Neural cell (in vitro differentiated cells): ENCODE results near the gene NOS1AP. TPM values are rescaled to one million over a fixed set of nuclear protein-coding genes. Genes with fewer than 3 reads are reported as not detected.

Experiments
- H2AFZ ChIP-seq: fragments of 200-600, 300-800 bp; sonication (generic), shearing (Covaris generic); 2 replicates; pipeline ENCODE4 v1.6.0; 2014; ENCODE audit warnings: low read depth, mild to moderate bottlenecking, antibody characterized with exemption, low read length, moderate library complexity
- H3F3A ChIP-seq: fragments of 200-600 bp; shearing (Covaris generic); 2 replicates; pipeline ENCODE4 v1.6.1; 2016; ENCODE audit warnings: mild to moderate bottlenecking, moderate library complexity, mixed read lengths, antibody characterized with exemption, low read length; ENCODE audit not compliant: insufficient read depth, poor library complexity, severe bottlenecking
- H3K27ac ChIP-seq: fragments of 200-600, 300-800 bp; sonication (generic), shearing (Covaris generic); 2 replicates; pipeline ENCODE4 v1.5.1; 2014; ENCODE audit warnings: mild to moderate bottlenecking, low read length, moderate library complexity
- H3K27me3 ChIP-seq: fragments of 300-800, 200-600 bp; sonication (generic), shearing (Covaris generic); 2 replicates; pipeline ENCODE4 v1.6.0; 2014; ENCODE audit warnings: mild to moderate bottlenecking, low read depth, low read length, moderate library complexity; ENCODE audit not compliant: insufficient read depth
- H3K36me3 ChIP-seq: fragments of 300-800, 200-600 bp; sonication (generic), shearing (Covaris generic); 2 replicates; pipeline ENCODE4 v1.5.1; 2014; ENCODE audit warnings: mild to moderate bottlenecking, antibody characterized with exemption, low read length, moderate library complexity; ENCODE audit not compliant: insufficient read depth
- H3K4me2 ChIP-seq: fragments of 300-800, 200-600 bp; sonication (generic), shearing (Covaris generic); 2 replicates; pipeline ENCODE4 v1.6.0; 2014; ENCODE audit warnings: mild to moderate bottlenecking, low read length
- H3K4me3 ChIP-seq: fragments of 300-800, 200-600 bp; sonication (generic), shearing (Covaris generic); 2 replicates; pipeline ENCODE4 v1.5.1; 2014; ENCODE audit warnings: mild to moderate bottlenecking, low read length, moderate library complexity
- H3K79me2 ChIP-seq: fragments of 200-600 bp; shearing (Covaris generic); replicated peaks from 2 replicates; pipeline ENCODE4 v1.6.0; 2014; ENCODE audit warnings: mild to moderate bottlenecking, low read length, moderate library complexity; ENCODE audit not compliant: insufficient read depth
- H3K9ac ChIP-seq: fragments of 300-800, 200-600 bp; sonication (generic), shearing (Covaris generic); 2 replicates; pipeline ENCODE4 v1.6.1; 2016; ENCODE audit warnings: mild to moderate bottlenecking, low read length, mixed read lengths
- H3K9me2 ChIP-seq: fragments of 200-600 bp; shearing (Covaris generic); 2 replicates; pipeline ENCODE4 v1.6.1; 2016; ENCODE audit warnings: mild to moderate bottlenecking, low read length, mixed read lengths; ENCODE audit not compliant: insufficient read depth
- H3K9me3 ChIP-seq: fragments of 200-600, 300-800 bp; sonication (generic), shearing (Covaris generic); 2 replicates; pipeline ENCODE4 v1.6.1; 2016; ENCODE audit warnings: mild to moderate bottlenecking, mixed run types, low read length, moderate library complexity, mixed read lengths
- H4K20me1 ChIP-seq: fragments of 200-600 bp; shearing (Covaris generic); 2 replicates; pipeline ENCODE4 v1.6.1; 2016; ENCODE audit warnings: mild to moderate bottlenecking, mixed run types; ENCODE audit not compliant: insufficient read depth
- CTCF ChIP-seq: fragments of 450-650 bp; IDR thresholded peaks from 2 replicates; pipeline ENCODE4 v1.5.1; 2014; ENCODE audit warnings: antibody characterized with exemption, mild to moderate bottlenecking, moderate library complexity; ENCODE audit not compliant: poor library complexity, severe bottlenecking
- EP300 ChIP-seq: fragments of 450-650 bp; conservative IDR thresholded peaks from 2 replicates; pipeline ENCODE4 v1.6.1; 2014; ENCODE audit warnings: antibody characterized with exemption, mild to moderate bottlenecking, moderate library complexity; ENCODE audit not compliant: poor library complexity, severe bottlenecking
- EZH2 ChIP-seq: fragments of 200-600, 300-800 bp; shearing (Covaris generic), sonication (generic); IDR thresholded peaks from 2 replicates; pipeline ENCODE4 v1.6.1; 2014; ENCODE audit warnings: antibody characterized with exemption, low read length, borderline replicate concordance, mild to moderate bottlenecking; ENCODE audit not compliant: insufficient read depth, poor library complexity, severe bottlenecking
- MXI1 ChIP-seq: fragments of 450-650 bp; conservative IDR thresholded peaks from 2 replicates; pipeline ENCODE4 v1.6.1; 2014; ENCODE audit warnings: antibody characterized with exemption, mild to moderate bottlenecking; ENCODE audit not compliant: poor library complexity, severe bottlenecking
- POLR2AphosphoS5 ChIP-seq: IDR thresholded peaks from 2 replicates; pipeline ENCODE4 v1.6.1; 2012
- RAD21 ChIP-seq: fragments of 450-650 bp; conservative IDR thresholded peaks from 2 replicates; pipeline ENCODE4 v1.6.1; 2014; ENCODE audit warnings: antibody characterized with exemption, mild to moderate bottlenecking, moderate library complexity
- SMC3 ChIP-seq: fragments of 450-650 bp; conservative IDR thresholded peaks from 2 replicates; pipeline ENCODE4 v1.6.1; 2014; ENCODE audit warnings: antibody characterized with exemption, mild to moderate bottlenecking, moderate library complexity; ENCODE audit not compliant: poor library complexity
- TAF1 ChIP-seq: IDR thresholded peaks from 2 replicates; pipeline ENCODE4 v1.6.1; 2012; ENCODE audit warnings: low read depth
- polyA plus RNA-seq: library from polyadenylated mRNA; depleted of rRNA; stranded (reverse); fragments of >200 nt; gene quantifications from 2 replicates; pipeline ENCODE4 v1.2.3, GENCODE V29; 2014

The NOS1AP gene
- polyA plus RNA-seq, 1 donor from 2014 or later: 5.3 TPM

- H3K9me2 ChIP-seq: no peaks in the 10 kb centered on the region
- H3K27me3 ChIP-seq: no peaks in the 10 kb centered on the region
- H4K20me1 ChIP-seq: no peaks in the 10 kb centered on the region
- no peaks in the 10 kb centered on the region for H3K9me3 ChIP-seq
- peaks cover 18% of the 10 kb centered on the region for H3K79me2 ChIP-seq
- H3K27ac ChIP-seq: no peak overlapping the region
- H3K36me3 ChIP-seq: no peaks in the 10 kb centered on the region
- no peak overlapping the region for H2AFZ ChIP-seq
- no peak overlapping the region for H3K9ac ChIP-seq
- H3F3A ChIP-seq: no peaks in the 10 kb centered on the region
- H3K4me3 ChIP-seq: no peak overlapping the region
- H3K4me2 ChIP-seq: no peak overlapping the region
- TF ChIP-seq SMC3 (no peak), TAF1 (no peak), MXI1 (no peak)
Measured at GRCh38 chr1:162204129-162204822, 134.8 kb downstream of the NOS1AP start.

GRCh38 chr1:162204823-162205155 lies 135.3 kb downstream of the NOS1AP start:
- TF ChIP-seq EZH2 (no peak), CTCF (no peak), SMC3 (no peak), EP300 (no peak)
- no peaks in the 10 kb centered on the region for H4K20me1 ChIP-seq
- no peak overlapping the region for H3K9ac ChIP-seq
- H3K4me2 ChIP-seq: no peak overlapping the region
- H3K36me3 ChIP-seq: no peaks in the 10 kb centered on the region
- H3K27ac ChIP-seq: no peak overlapping the region
- no peaks in the 10 kb centered on the region for H3K9me3 ChIP-seq
- H2AFZ ChIP-seq: no peak overlapping the region
- H3K79me2 ChIP-seq: peaks cover 19% of the 10 kb centered on the region
- H3K4me3 ChIP-seq: no peak overlapping the region
- no peaks in the 10 kb centered on the region for H3K9me2 ChIP-seq
- H3F3A ChIP-seq: no peaks in the 10 kb centered on the region
- H3K27me3 ChIP-seq: no peaks in the 10 kb centered on the region

GRCh38 chr1:162206300-162206699 lies 136.8 kb downstream of the NOS1AP start:
- Histone ChIP-seq H3K4me2 (no peak overlapping the region), H3K27me3 (no peaks in the 10 kb centered on the region), H3K9ac (no peak overlapping the region), H3K4me3 (no peak overlapping the region), H3K79me2 (peaks cover 19% of the 10 kb centered on the region), H3K9me3 (no peaks in the 10 kb centered on the region), H4K20me1 (no peaks in the 10 kb centered on the region), H3K36me3 (no peaks in the 10 kb centered on the region), H3K9me2 (no peaks in the 10 kb centered on the region), H3F3A (no peaks in the 10 kb centered on the region), H3K27ac (no peak overlapping the region), H2AFZ (no peak overlapping the region)
- TF ChIP-seq POLR2AphosphoS5 (no peak), EZH2 (no peak), MXI1 (no peak), TAF1 (no peak), CTCF (no peak), RAD21 (no peak)
